ENCODE data around the gene SMYD3. TPM values are rescaled to one million over a fixed set of nuclear protein-coding genes. Genes with fewer than 3 reads are reported as not detected.

Gene SMYD3
- total and polyA plus RNA-seq, 2 of the 4 experiments (the other 2 are of a cell fraction) = 26.5 to 37.6 TPM

DNA sequence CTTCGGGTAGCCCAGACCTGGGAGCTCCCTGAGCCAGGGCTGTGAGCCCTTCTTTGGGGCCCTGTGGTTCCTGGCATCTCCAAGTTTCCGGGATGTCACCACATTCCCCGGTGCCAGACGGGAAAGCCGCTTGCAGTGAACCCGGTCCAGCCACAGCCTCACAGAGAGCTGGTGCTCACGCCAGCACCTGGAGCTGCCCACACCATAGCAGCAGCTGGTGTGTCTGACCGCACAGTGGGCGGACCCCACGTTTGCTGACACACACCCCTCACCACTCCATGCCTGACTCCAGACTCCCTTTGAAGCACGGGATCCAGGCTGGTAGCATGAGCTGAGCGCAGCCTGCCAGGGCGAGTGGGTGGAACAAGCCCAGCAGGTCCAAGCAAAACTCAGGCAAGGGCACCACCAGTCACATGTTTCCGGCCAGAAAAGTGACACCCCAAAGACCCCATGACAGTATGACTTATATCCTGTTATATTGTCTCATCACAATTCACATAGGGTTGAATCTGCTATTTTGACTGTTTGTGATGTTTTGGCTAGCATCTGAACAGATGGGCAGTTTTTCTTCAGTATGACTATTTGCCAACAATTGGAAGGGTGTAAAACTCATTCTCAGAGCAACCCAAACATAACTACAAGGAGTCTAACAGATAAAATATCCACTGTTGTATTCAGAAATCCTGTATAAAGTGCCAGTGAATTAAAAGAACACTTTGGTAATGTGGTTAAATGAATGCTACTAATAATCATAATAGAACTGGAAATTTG is 285.4 kb downstream of the SMYD3 start:
- H2BK15ac ChIP-seq (ENCODE audit: low read depth, low read length) = no peak overlapping the region
- H3K27ac ChIP-seq (ENCODE audit: insufficient read depth, low read length) = no peak overlapping the region
- H3K56ac ChIP-seq (ENCODE audit: extremely low read depth, insufficient read depth, low read length) = no peak overlapping the region
- no peak overlapping the region for H2BK20ac ChIP-seq (ENCODE audit: low read depth, low read length)
- no peaks in the 10 kb centered on the region; the same call in 1 of the 2 replicates for H3K4me1 ChIP-seq (ENCODE audit: control insufficient read depth, insufficient read depth, low read length)
- H2AK9ac ChIP-seq (replicated peaks; ENCODE audit: low read depth, low read length, poor library complexity) = no peak overlapping the region
- H2AFZ ChIP-seq (replicated peaks; ENCODE audit: low read length, poor library complexity) = no peak overlapping the region
- no peak overlapping the region for H3K18ac ChIP-seq (ENCODE audit: low read depth, low read length)
- TF ChIP-seq CHD1 (IDR thresholded peaks at IDR 0.05; ENCODE audit: low read depth, low read length) = no peak
- TF ChIP-seq RAD21 (IDR thresholded peaks at IDR 0.05; ENCODE audit: low read length) = no peak
- TF ChIP-seq MXI1 (IDR thresholded peaks at IDR 0.05; ENCODE audit: borderline replicate concordance, low read depth, low read length) = no peak
- TF ChIP-seq MAZ (IDR thresholded peaks at IDR 0.05; ENCODE audit: borderline replicate concordance, low read depth, low read length) = no peak
- TF ChIP-seq FOS (IDR thresholded peaks at IDR 0.05; ENCODE audit: low read depth, low read length) = no peak
- TF ChIP-seq USF2 (IDR thresholded peaks at IDR 0.05; ENCODE audit: low read depth, low read length) = no peak
- TF ChIP-seq BHLHE40 (IDR thresholded peaks at IDR 0.05; ENCODE audit: low read depth, low read length) = no peak
- TF ChIP-seq SMC3 (IDR thresholded peaks at IDR 0.05; ENCODE audit: low read depth, low read length) = no peak
- no peak for TF ChIP-seq RCOR1 (IDR thresholded peaks at IDR 0.05; ENCODE audit: insufficient replicate concordance, low read length)
- TF ChIP-seq CEBPB (IDR thresholded peaks at IDR 0.05; ENCODE audit: low read depth, low read length) = no peak
- H4K8ac ChIP-seq (ENCODE audit: low read depth in 2 of 2, low read length in 2 of 2) = no peak overlapping the region
- H3K4ac ChIP-seq (ENCODE audit: low read depth, low read length) = no peak overlapping the region
- no peak overlapping the region for H3K4me2 ChIP-seq (ENCODE audit: low read depth, low read length)
- no peaks in the 10 kb centered on the region for H3K9me3 ChIP-seq (ENCODE audit: control insufficient read depth, insufficient read depth, low read length)
- H3K14ac ChIP-seq (replicated peaks; ENCODE audit: low read depth, low read length) = no peak overlapping the region; the same call in 1 of the 2 replicates
- H4K91ac ChIP-seq (ENCODE audit: insufficient read depth, low read depth, low read length) = no peak overlapping the region
- H3K36me3 ChIP-seq (ENCODE audit: control insufficient read depth, insufficient read depth, low read length) = no peaks in the 10 kb centered on the region
- no peaks in the 10 kb centered on the region for H4K20me1 ChIP-seq (ENCODE audit: insufficient read depth, low read length)
- dilution Hi-C loops (cut with HindIII; ENCODE audit: low sequenced_read_pairs, unreplicated experiment) (no loop called here), in situ Hi-C loops (cut with MboI; ENCODE audit: low sequenced_read_pairs) (no loop called here), intact Hi-C loops (cut with micrococcal nuclease) (no loop called here)
- no peak for DNase-seq
- H3K27me3 ChIP-seq (ENCODE audit: control insufficient read depth, insufficient read depth, low read length) = no peaks in the 10 kb centered on the region
- 0 out of 4 replicates have a peak, but pooled peaks cover 0 to 3% of the 10 kb centered on the region in 2 experiments for H3K79me1 ChIP-seq (ENCODE audit: low read depth in 1 of 2, low read length in 2 of 2)
- no peak overlapping the region for H3K23ac ChIP-seq (ENCODE audit: low read depth, low read length)
- no peak overlapping the region for H2AK5ac ChIP-seq (ENCODE audit: low read depth, low read length)
- ChIA-PET POLR2A (ENCODE audit: unreplicated experiment) (no interaction called here), CTCF (interaction anchor here (1.1 kb wide), 1 partner anchor 23 kb away, joined by 3 read pairs; no protein-coding TSS in a partner anchor)
- 41% methylated on average over 4 of the region's 14 CpGs; no CpG with 5 or more reads in 1 of the 2 experiments for WGBS, 2 experiments (ENCODE audit: extremely low coverage in 2 of 2, insufficient read length in 1 of 2)
- H3K9me1 ChIP-seq (ENCODE audit: insufficient read depth, low read length) = no peaks in the 10 kb centered on the region
- no TSS peak for BruUV-seq (replicated peaks)
- no peak overlapping the region for H3K4me3 ChIP-seq (ENCODE audit: insufficient read depth, low read depth, low read length)
- no peak overlapping the region for H4K5ac ChIP-seq (ENCODE audit: low read depth, low read length)
- no peak overlapping the region for H3K9ac ChIP-seq (ENCODE audit: low read depth, low read length)
- H2BK5ac ChIP-seq (ENCODE audit: low read depth, low read length, poor library complexity, severe bottlenecking) = no peak overlapping the region
- H2BK120ac ChIP-seq (ENCODE audit: low read depth, low read length) = no peak overlapping the region
- ATAC-seq (ENCODE audit: low read depth) = no peak
